HG02981 (cell line): Measurements from ENCODE around the gene NAALADL1.
"Not testable (repeated sequence)": the region's sequence is repeated elsewhere in the genome, so short reads cannot be mapped to it uniquely, and the experiment has no call there.

Experiments
- ATAC-seq: cut with Tn5 transposase; IDR thresholded peaks from one replicate; pipeline ENCODE4 v1.9.1; 2021; ENCODE audit warnings: mild to moderate bottlenecking, moderate library complexity; ENCODE audit not compliant: unreplicated experiment

The NAALADL1 gene

GRCh38 chr11:65014726-65015227, 43.6 kb downstream of the NAALADL1 start:
- ATAC-seq: no peak

GRCh38 chr11:65013888-65014725, 44.2 kb downstream of the NAALADL1 start, which contains the start of gene ARL2:
Gene ARL2, plus strand, starts transcription at chr11:65014160. Its CDS starts 48 bp downstream, at chr11:65014208.
- peak; percentile 56 for ATAC-seq

GRCh38 chr11:65013130-65013887, 45.0 kb downstream of the NAALADL1 start:
- ATAC-seq: peak; percentile 66

- ATAC-seq: no peak
These were observed 49.5 kb downstream of the NAALADL1 start for GRCh38 chr11:65008873-65009272.

GRCh38 chr11:65008016-65008415, 50.3 kb downstream of the NAALADL1 start:
- ATAC-seq: no peak

- not testable (repeated sequence) for ATAC-seq
These were observed 54.4 kb downstream of the NAALADL1 start for GRCh38 chr11:65003968-65004367.

- no peak for ATAC-seq
These were observed 55.1 kb downstream of the NAALADL1 start for GRCh38 chr11:65003282-65003681.

- ATAC-seq: no peak
These were observed 55.6 kb downstream of the NAALADL1 start for GRCh38 chr11:65002706-65003105.

- no peak for ATAC-seq
These were observed 58.9 kb downstream of the NAALADL1 start for GRCh38 chr11:64999478-64999877.

- no peak for ATAC-seq
These were observed 59.5 kb downstream of the NAALADL1 start for GRCh38 chr11:64998690-64999431.

GRCh38 chr11:64998141-64998540, 60.2 kb downstream of the NAALADL1 start:
- no peak for ATAC-seq

GRCh38 chr11:64996710-64997380, 61.5 kb downstream of the NAALADL1 start, which contains the start of gene BATF2:
Gene BATF2, minus strand, starts transcription at chr11:64996971. Its CDS starts 57 bp downstream, at chr11:64996914.
- ATAC-seq: no peak

GRCh38 chr11:64996327-64996709, 62.0 kb downstream of the NAALADL1 start:
- ATAC-seq: no peak
